ENCODE results near the gene C5orf15.

C5orf15 gene

DNA sequence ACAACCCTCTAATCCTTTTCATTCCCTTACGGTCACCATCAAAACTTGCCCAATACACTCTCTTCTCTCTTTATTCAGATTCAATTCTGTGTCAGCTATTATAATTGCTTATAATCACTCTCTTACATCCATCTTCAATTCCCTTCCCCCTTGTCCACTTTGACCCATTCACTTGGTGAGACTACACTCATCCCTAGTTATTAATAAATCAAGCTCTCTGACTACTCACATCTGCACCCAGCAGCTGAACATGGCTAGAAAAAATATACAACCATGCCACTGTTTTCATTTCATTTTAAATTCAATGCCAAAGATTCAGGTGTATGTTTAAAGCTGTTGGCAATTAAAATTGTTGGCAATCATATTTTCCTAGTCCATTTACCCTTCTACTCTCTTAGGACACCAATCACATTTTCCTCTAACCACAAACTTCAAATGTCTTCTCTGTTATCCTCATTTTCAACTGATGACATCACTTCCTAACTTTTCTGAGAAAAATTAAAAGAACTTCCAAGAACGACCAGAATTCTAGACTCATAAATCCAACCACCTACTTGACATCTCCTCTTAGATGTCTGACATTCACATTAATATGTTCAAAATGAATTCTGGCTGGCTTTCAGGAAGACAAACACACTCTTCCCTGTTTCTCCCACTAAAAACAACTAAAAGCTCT is 5.5 kb downstream of the C5orf15 start:
- TF ChIP-seq, protein P1, sequence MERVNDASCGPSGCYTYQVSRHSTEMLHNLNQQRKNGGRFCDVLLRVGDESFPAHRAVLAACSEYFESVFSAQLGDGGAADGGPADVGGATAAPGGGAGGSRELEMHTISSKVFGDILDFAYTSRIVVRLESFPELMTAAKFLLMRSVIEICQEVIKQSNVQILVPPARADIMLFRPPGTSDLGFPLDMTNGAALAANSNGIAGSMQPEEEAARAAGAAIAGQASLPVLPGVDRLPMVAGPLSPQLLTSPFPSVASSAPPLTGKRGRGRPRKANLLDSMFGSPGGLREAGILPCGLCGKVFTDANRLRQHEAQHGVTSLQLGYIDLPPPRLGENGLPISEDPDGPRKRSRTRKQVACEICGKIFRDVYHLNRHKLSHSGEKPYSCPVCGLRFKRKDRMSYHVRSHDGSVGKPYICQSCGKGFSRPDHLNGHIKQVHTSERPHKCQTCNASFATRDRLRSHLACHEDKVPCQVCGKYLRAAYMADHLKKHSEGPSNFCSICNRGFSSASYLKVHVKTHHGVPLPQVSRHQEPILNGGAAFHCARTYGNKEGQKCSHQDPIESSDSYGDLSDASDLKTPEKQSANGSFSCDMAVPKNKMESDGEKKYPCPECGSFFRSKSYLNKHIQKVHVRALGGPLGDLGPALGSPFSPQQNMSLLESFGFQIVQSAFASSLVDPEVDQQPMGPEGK (CRISPR knock-in tag; IDR thresholded peaks at IDR 0.05; ENCODE audit: borderline replicate concordance): no peak
- TF ChIP-seq TOX (CRISPR knock-in tag; IDR thresholded peaks at IDR 0.05; ENCODE audit: borderline replicate concordance): no peak
- TF ChIP-seq, protein P2, sequence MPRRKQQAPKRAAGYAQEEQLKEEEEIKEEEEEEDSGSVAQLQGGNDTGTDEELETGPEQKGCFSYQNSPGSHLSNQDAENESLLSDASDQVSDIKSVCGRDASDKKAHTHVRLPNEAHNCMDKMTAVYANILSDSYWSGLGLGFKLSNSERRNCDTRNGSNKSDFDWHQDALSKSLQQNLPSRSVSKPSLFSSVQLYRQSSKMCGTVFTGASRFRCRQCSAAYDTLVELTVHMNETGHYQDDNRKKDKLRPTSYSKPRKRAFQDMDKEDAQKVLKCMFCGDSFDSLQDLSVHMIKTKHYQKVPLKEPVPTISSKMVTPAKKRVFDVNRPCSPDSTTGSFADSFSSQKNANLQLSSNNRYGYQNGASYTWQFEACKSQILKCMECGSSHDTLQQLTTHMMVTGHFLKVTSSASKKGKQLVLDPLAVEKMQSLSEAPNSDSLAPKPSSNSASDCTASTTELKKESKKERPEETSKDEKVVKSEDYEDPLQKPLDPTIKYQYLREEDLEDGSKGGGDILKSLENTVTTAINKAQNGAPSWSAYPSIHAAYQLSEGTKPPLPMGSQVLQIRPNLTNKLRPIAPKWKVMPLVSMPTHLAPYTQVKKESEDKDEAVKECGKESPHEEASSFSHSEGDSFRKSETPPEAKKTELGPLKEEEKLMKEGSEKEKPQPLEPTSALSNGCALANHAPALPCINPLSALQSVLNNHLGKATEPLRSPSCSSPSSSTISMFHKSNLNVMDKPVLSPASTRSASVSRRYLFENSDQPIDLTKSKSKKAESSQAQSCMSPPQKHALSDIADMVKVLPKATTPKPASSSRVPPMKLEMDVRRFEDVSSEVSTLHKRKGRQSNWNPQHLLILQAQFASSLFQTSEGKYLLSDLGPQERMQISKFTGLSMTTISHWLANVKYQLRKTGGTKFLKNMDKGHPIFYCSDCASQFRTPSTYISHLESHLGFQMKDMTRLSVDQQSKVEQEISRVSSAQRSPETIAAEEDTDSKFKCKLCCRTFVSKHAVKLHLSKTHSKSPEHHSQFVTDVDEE (CRISPR knock-in tag; IDR thresholded peaks at IDR 0.05): no peak
- no peak for TF ChIP-seq GLIS3 (CRISPR knock-in tag; IDR thresholded peaks at IDR 0.05)
- TF ChIP-seq ZC3H10 (CRISPR knock-in tag; IDR thresholded peaks at IDR 0.05): no peak
- no peak for TF ChIP-seq ZNF8 (CRISPR knock-in tag; IDR thresholded peaks at IDR 0.05)
- no peak for TF ChIP-seq TCF4 (CRISPR knock-in tag; IDR thresholded peaks at IDR 0.05; ENCODE audit: borderline replicate concordance)
- TF ChIP-seq ISL1 (CRISPR knock-in tag; IDR thresholded peaks at IDR 0.05): no peak
- TF ChIP-seq PPARA (CRISPR knock-in tag; IDR thresholded peaks at IDR 0.05; ENCODE audit: borderline replicate concordance): no peak
- TF ChIP-seq, protein P3, sequence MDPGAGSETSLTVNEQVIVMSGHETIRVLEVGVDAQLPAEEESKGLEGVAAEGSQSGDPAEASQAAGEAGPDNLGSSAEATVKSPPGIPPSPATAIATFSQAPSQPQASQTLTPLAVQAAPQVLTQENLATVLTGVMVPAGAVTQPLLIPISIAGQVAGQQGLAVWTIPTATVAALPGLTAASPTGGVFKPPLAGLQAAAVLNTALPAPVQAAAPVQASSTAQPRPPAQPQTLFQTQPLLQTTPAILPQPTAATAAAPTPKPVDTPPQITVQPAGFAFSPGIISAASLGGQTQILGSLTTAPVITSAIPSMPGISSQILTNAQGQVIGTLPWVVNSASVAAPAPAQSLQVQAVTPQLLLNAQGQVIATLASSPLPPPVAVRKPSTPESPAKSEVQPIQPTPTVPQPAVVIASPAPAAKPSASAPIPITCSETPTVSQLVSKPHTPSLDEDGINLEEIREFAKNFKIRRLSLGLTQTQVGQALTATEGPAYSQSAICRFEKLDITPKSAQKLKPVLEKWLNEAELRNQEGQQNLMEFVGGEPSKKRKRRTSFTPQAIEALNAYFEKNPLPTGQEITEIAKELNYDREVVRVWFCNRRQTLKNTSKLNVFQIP (CRISPR knock-in tag; IDR thresholded peaks at IDR 0.05; ENCODE audit: borderline replicate concordance, low read depth): no peak
- no peak for TF ChIP-seq ZNF565 (CRISPR knock-in tag; conservative IDR thresholded peaks at IDR 0.05; ENCODE audit: low read depth)
- TF ChIP-seq ZFP3 (CRISPR knock-in tag; IDR thresholded peaks at IDR 0.05): no peak
- TF ChIP-seq CSDC2 (CRISPR knock-in tag; IDR thresholded peaks at IDR 0.05): no peak
- TF ChIP-seq ESRRG (CRISPR knock-in tag; IDR thresholded peaks at IDR 0.05): no peak
- TF ChIP-seq SNAI2 (CRISPR knock-in tag; IDR thresholded peaks at IDR 0.05): no peak
- TF ChIP-seq, protein P4, sequence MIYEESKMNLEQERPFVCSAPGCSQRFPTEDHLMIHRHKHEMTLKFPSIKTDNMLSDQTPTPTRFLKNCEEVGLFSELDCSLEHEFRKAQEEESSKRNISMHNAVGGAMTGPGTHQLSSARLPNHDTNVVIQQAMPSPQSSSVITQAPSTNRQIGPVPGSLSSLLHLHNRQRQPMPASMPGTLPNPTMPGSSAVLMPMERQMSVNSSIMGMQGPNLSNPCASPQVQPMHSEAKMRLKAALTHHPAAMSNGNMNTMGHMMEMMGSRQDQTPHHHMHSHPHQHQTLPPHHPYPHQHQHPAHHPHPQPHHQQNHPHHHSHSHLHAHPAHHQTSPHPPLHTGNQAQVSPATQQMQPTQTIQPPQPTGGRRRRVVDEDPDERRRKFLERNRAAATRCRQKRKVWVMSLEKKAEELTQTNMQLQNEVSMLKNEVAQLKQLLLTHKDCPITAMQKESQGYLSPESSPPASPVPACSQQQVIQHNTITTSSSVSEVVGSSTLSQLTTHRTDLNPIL (CRISPR knock-in tag; IDR thresholded peaks at IDR 0.05; ENCODE audit: low read depth): no peak
- no peak for TF ChIP-seq RARB (CRISPR knock-in tag; IDR thresholded peaks at IDR 0.05)
- no peak for TF ChIP-seq ZFP30 (CRISPR knock-in tag; IDR thresholded peaks at IDR 0.05)
- TF ChIP-seq ARNTL (CRISPR knock-in tag; IDR thresholded peaks at IDR 0.05; ENCODE audit: borderline replicate concordance, low read depth): no peak
- TF ChIP-seq OSR1 (CRISPR knock-in tag; IDR thresholded peaks at IDR 0.05): no peak
- ATAC-seq: no peak; the same call in 2 of the 3 replicates

DNA sequence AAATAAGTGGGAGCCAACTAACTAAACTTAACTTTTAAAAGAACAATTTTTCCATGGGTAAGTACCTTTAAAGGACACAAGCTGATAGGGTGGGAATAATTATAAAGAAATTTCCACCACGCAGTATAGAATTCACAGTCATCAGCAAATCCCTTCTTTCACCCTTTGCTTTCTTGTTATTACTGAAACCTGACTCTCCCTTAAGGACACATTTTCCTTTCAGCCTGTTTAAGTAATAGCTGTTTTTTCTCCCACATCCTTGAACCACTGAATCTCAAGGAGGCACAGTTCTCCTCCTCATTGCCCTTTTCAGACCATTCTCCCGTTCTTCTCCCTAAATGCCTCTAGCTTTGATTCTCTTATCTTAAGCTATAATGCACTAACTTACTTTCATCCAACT is 6.3 kb downstream of the C5orf15 start:
- ATAC-seq: no peak
- TF ChIP-seq, protein P4 (CRISPR knock-in tag; IDR thresholded peaks at IDR 0.05; ENCODE audit: low read depth): no peak
- TF ChIP-seq ZFP30 (CRISPR knock-in tag; IDR thresholded peaks at IDR 0.05) (no peak), ARNTL (CRISPR knock-in tag; IDR thresholded peaks at IDR 0.05; ENCODE audit: borderline replicate concordance, low read depth) (no peak), OSR1 (CRISPR knock-in tag; IDR thresholded peaks at IDR 0.05) (no peak), TCF4 (CRISPR knock-in tag; IDR thresholded peaks at IDR 0.05; ENCODE audit: borderline replicate concordance) (no peak), ZC3H10 (CRISPR knock-in tag; IDR thresholded peaks at IDR 0.05) (no peak), ZNF70 (CRISPR knock-in tag; IDR thresholded peaks at IDR 0.05) (no peak), RARB (CRISPR knock-in tag; IDR thresholded peaks at IDR 0.05) (no peak), BACH2 (CRISPR knock-in tag; IDR thresholded peaks at IDR 0.05; ENCODE audit: borderline replicate concordance) (no peak), CSDC2 (CRISPR knock-in tag; IDR thresholded peaks at IDR 0.05) (no peak), GLIS3 (CRISPR knock-in tag; IDR thresholded peaks at IDR 0.05) (no peak), ZFP3 (CRISPR knock-in tag; IDR thresholded peaks at IDR 0.05) (no peak)
- TF ChIP-seq, protein P1 (CRISPR knock-in tag; IDR thresholded peaks at IDR 0.05; ENCODE audit: borderline replicate concordance): no peak
- TF ChIP-seq, protein P3 (CRISPR knock-in tag; IDR thresholded peaks at IDR 0.05; ENCODE audit: borderline replicate concordance, low read depth): no peak
- TF ChIP-seq, protein P2 (CRISPR knock-in tag; IDR thresholded peaks at IDR 0.05): no peak
